Uterus (tissue), 4 donors: Measurements from ENCODE around the gene CNTNAP5. TPM values are rescaled to one million over a fixed set of nuclear protein-coding genes. Genes with fewer than 3 reads are reported as not detected.

Experiments
- DNase-seq, 2 donors: peaks; one replicate each; pipeline ENCODE4 v3.0.0-alpha.2; 2019 to 2020
- H3K27ac ChIP-seq, 2 donors: fragments of 200-600 bp; sonication (generic); 1 replicate in 1 of 2; 2 replicates in 1 of 2; pipeline ENCODE4 v1.5.1; 2016 to 2018
- H3K27me3 ChIP-seq, 2 donors: fragments of 200-600 bp; sonication (generic); one replicate each; pipeline ENCODE4 v1.5.1; 2018 to 2019; ENCODE audit warnings: control low read depth in 1 of 2
- H3K36me3 ChIP-seq, 2 donors: fragments of 200-600 bp; sonication (generic); one replicate each; pipeline ENCODE4 v1.5.1; 2019; ENCODE audit warnings: control low read depth in 1 of 2
- H3K4me1 ChIP-seq, 2 donors: fragments of 200-600 bp; sonication (generic); one replicate each; pipeline ENCODE4 v1.5.1; 2018 to 2019; ENCODE audit warnings: control low read depth in 1 of 2
- H3K4me3 ChIP-seq, 2 donors: fragments of 200-600 bp; sonication (generic); 1 replicate in 1 of 2; 2 replicates in 1 of 2; pipeline ENCODE4 v1.5.1; 2018 to 2019; ENCODE audit warnings: mild to moderate bottlenecking in 1 of 2
- H3K9me3 ChIP-seq, 2 donors: fragments of 200-600 bp; sonication (generic); one replicate each; pipeline ENCODE4 v1.5.1; 2019; ENCODE audit warnings: control low read depth in 1 of 2
- CTCF ChIP-seq, 4 experiments: fragments of 200-600 bp in 2 of 4; fragments of 450-650 bp in 2 of 4; sonication (generic) in 2 of 4; IDR thresholded peaks; one replicate each; pipeline ENCODE4 v1.5.1; 2016 to 2019; ENCODE audit warnings: antibody characterized with exemption in 4 of 4, mild to moderate bottlenecking in 2 of 4, moderate library complexity in 1 of 4
- POLR2A ChIP-seq, 2 donors: fragments of 450-650 bp; IDR thresholded peaks; one replicate each; pipeline ENCODE4 v1.6.1; 2016; ENCODE audit warnings: antibody characterized with exemption in 2 of 2, mild to moderate bottlenecking in 1 of 2, moderate library complexity in 1 of 2
- intact Hi-C: fragments of 100-400 bp; cut with DNase I; formaldehyde crosslinking; loops from one replicate; pipeline ENCODE4 v1.15.1; 2023; ENCODE audit warnings: low total_unique reads
- total RNA-seq, 4 donors: library from RNA; depleted of rRNA in 3 of 4; stranded (reverse); fragments of >200 nt in 3 of 4; gene quantifications; one replicate each; pipeline versions ENCODE4 v1.1.0 to v1.2.4, GENCODE V29; 2014 to 2023
- donor health status: DM: yes; HTN: yes; CAD: no.

Gene CNTNAP5
- total RNA-seq, 4 donors from 2014 or later, result 1.4 TPM; not detected in 3

GRCh38 chr2:124066776-124067175 is 41.7 kb downstream of the CNTNAP5 start:
- no peaks in the 10 kb centered on the region for H3K27me3 ChIP-seq
- intact Hi-C loops, result no loop called here
- H3K9me3 ChIP-seq, result no peaks in the 10 kb centered on the region
- no peaks in the 10 kb centered on the region for H3K36me3 ChIP-seq
- no peak for TF ChIP-seq CTCF (IDR thresholded peaks at IDR 0.05)
- no peak for TF ChIP-seq POLR2A (IDR thresholded peaks at IDR 0.05)
- no peaks in the 10 kb centered on the region for H3K4me1 ChIP-seq
- no peak overlapping the region for H3K27ac ChIP-seq
- no peak for DNase-seq
- H3K4me3 ChIP-seq, result no peak overlapping the region

- intact Hi-C loops, result no loop called here
Observed at GRCh38 chr2:124079045-124079444, 54.0 kb downstream of the CNTNAP5 start.

GRCh38 chr2:124080281-124081153 is 55.4 kb downstream of the CNTNAP5 start:
- Histone ChIP-seq H3K4me1 (no peaks in the 10 kb centered on the region), H3K27me3 (no peaks in the 10 kb centered on the region), H3K9me3 (no peaks in the 10 kb centered on the region), H3K36me3 (no peaks in the 10 kb centered on the region), H3K27ac (no peak overlapping the region), H3K4me3 (no peak overlapping the region)
- intact Hi-C loops, result no loop called here
- DNase-seq, result no peak
- TF ChIP-seq CTCF (IDR thresholded peaks at IDR 0.05) (no peak), POLR2A (IDR thresholded peaks at IDR 0.05) (no peak)

More at GRCh38 chr2:124079045-124079444, 54.0 kb downstream of the CNTNAP5 start:
- no peaks in the 10 kb centered on the region for H3K27me3 ChIP-seq
- no peak for DNase-seq
- TF ChIP-seq CTCF (IDR thresholded peaks at IDR 0.05), result no peak
- TF ChIP-seq POLR2A (IDR thresholded peaks at IDR 0.05), result no peak
- no peak overlapping the region for H3K4me3 ChIP-seq
- H3K9me3 ChIP-seq, result no peaks in the 10 kb centered on the region
- H3K36me3 ChIP-seq, result no peaks in the 10 kb centered on the region
- no peak overlapping the region for H3K27ac ChIP-seq
- no peaks in the 10 kb centered on the region for H3K4me1 ChIP-seq

- H3K4me3 ChIP-seq, result no peak overlapping the region
- intact Hi-C loops, result no loop called here
- TF ChIP-seq CTCF (IDR thresholded peaks at IDR 0.05) (no peak), POLR2A (IDR thresholded peaks at IDR 0.05) (no peak)
- H3K4me1 ChIP-seq, result no peaks in the 10 kb centered on the region
- H3K9me3 ChIP-seq, result no peaks in the 10 kb centered on the region
- H3K36me3 ChIP-seq, result no peaks in the 10 kb centered on the region
- DNase-seq, result no peak
- no peaks in the 10 kb centered on the region for H3K27me3 ChIP-seq
- H3K27ac ChIP-seq, result no peak overlapping the region
Observed at GRCh38 chr2:124081154-124081716, 56.1 kb downstream of the CNTNAP5 start.

GRCh38 chr2:124088616-124089015 is 63.5 kb downstream of the CNTNAP5 start:
- DNase-seq, result no peak
- Histone ChIP-seq H3K27ac (no peak overlapping the region), H3K36me3 (no peaks in the 10 kb centered on the region), H3K27me3 (no peaks in the 10 kb centered on the region), H3K9me3 (no peaks in the 10 kb centered on the region), H3K4me1 (no peaks in the 10 kb centered on the region), H3K4me3 (no peak overlapping the region)
- intact Hi-C loops, result no loop called here
- no peak for TF ChIP-seq CTCF (IDR thresholded peaks at IDR 0.05)
- TF ChIP-seq POLR2A (IDR thresholded peaks at IDR 0.05), result no peak
